ENCODE results near the gene PTPN14. TPM values are rescaled to one million over a fixed set of nuclear protein-coding genes. Genes with fewer than 3 reads are reported as not detected.

PTPN14 gene
- total RNA-seq, 1 experiment from 2014 or later = 209 TPM

- Histone ChIP-seq H3K27ac (ENCODE audit: low read length) (peak overlapping the region; percentile 93), H3K27me3 (ENCODE audit: control insufficient read depth, insufficient read depth, low read length) (no peaks in the 10 kb centered on the region), H3K36me3 (ENCODE audit: control insufficient read depth, insufficient read depth, low read length) (no peaks in the 10 kb centered on the region), H3K4me3 (ENCODE audit: low read depth in 2 of 2, low read length in 2 of 2) (peak overlapping the region; percentile 6 to 22; a peak in 3 of 4 replicates), H3K4me1 (ENCODE audit: control insufficient read depth, insufficient read depth, low read length) (peaks cover 96% of the 10 kb centered on the region), H3K9me3 (ENCODE audit: control insufficient read depth, insufficient read depth, low read depth, low read length) (no peaks in the 10 kb centered on the region)
- DNase-seq (ENCODE audit: low read depth, low spot score) (no peak), ATAC-seq (no peak)
- intact Hi-C loops (cut with micrococcal nuclease; ENCODE audit: unreplicated experiment) = no loop called here
- TF ChIP-seq, protein P1, sequence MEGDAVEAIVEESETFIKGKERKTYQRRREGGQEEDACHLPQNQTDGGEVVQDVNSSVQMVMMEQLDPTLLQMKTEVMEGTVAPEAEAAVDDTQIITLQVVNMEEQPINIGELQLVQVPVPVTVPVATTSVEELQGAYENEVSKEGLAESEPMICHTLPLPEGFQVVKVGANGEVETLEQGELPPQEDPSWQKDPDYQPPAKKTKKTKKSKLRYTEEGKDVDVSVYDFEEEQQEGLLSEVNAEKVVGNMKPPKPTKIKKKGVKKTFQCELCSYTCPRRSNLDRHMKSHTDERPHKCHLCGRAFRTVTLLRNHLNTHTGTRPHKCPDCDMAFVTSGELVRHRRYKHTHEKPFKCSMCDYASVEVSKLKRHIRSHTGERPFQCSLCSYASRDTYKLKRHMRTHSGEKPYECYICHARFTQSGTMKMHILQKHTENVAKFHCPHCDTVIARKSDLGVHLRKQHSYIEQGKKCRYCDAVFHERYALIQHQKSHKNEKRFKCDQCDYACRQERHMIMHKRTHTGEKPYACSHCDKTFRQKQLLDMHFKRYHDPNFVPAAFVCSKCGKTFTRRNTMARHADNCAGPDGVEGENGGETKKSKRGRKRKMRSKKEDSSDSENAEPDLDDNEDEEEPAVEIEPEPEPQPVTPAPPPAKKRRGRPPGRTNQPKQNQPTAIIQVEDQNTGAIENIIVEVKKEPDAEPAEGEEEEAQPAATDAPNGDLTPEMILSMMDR (IDR thresholded peaks at IDR 0.05) = no peak
- TF ChIP-seq TCF7L2 (IDR thresholded peaks at IDR 0.05; ENCODE audit: low read depth, low read length) = peak; percentile 72
- TF ChIP-seq SIN3A (IDR thresholded peaks at IDR 0.05; ENCODE audit: borderline replicate concordance, insufficient read depth, low read depth, low read length) = no peak
- peak; percentile 25; the same call in 1 of the 2 replicates for TF ChIP-seq POLR2AphosphoS5 (IDR thresholded peaks at IDR 0.05; ENCODE audit: low read depth, low read length)
- TF ChIP-seq REST (IDR thresholded peaks at IDR 0.05; ENCODE audit: insufficient read depth in 1 of 2, low read depth in 2 of 2, low read length in 1 of 2) = no peak
- no TSS peak for BruUV-seq (replicated peaks)
- CTCF ChIA-PET = no interaction called here
- POLR2A ChIA-PET = interaction anchor here (0.8 to 1.6 kb wide), 2 partner anchors 35 to 78 kb away, joined by 3 to 5 read pairs; partner anchors contain the start of gene PTPN14
- in situ Hi-C loops (cut with HindIII; ENCODE audit: low pct_unique_long_range_greater_than_20kb, low sequenced_read_pairs) = no loop called here
Measured at GRCh38 chr1:214516434-214517326, 34.7 kb downstream of the PTPN14 start.

DNA sequence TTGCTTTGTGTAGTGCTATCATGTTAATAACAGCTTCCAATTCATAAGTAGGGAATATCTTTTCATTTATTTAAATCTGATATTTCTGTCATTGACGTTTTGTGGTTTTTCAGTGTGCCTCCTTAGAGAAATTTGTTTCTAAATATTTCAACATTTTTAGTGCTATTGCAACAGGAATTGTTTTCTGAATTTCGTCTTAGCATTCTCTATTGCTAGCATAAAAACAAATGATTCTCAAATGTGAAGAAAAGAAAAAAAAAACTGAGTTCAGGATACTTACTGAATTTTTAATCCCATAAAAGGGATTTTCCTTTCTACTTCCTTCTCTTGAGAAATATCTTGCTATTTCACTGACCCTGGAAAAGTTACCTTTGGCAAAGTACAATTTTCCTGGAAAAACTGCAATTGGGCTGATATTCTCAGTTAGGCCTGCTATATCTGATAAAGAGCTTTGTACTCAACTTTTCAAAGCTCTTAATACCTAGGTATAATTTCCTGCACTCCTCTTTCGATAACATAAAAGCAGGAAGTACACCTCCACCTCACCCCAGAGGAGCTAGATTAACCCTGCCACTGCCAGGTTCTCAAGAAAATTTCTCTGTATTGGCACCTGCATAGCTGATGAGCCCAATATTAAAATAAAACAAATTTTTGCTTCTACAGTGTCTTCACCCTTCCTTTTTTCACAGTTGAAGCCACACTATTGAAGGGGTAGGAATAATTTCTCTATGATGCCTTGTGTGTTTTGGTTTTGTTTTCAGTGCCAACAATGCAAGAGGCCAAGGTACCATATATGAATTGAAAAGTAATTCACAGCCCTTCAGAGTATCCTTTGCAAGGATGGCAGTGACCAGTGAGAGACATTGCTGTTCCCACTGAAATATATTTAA lies 35.6 kb downstream of the PTPN14 start:
- no peak for ATAC-seq
- DNase-seq (ENCODE audit: low read depth, low spot score) = no peak
- Histone ChIP-seq H3K9me3 (ENCODE audit: control insufficient read depth, insufficient read depth, low read depth, low read length) (no peaks in the 10 kb centered on the region), H3K27me3 (ENCODE audit: control insufficient read depth, insufficient read depth, low read length) (no peaks in the 10 kb centered on the region), H3K36me3 (ENCODE audit: control insufficient read depth, insufficient read depth, low read length) (no peaks in the 10 kb centered on the region), H3K4me3 (ENCODE audit: low read depth in 2 of 2, low read length in 2 of 2) (peak overlapping the region; percentile 6 to 22; a peak in 3 of 4 replicates), H3K4me1 (ENCODE audit: control insufficient read depth, insufficient read depth, low read length) (peaks cover 87% of the 10 kb centered on the region), H3K27ac (ENCODE audit: low read length) (peak overlapping the region; percentile 93)
- ChIA-PET CTCF (interaction anchor here (0.6 kb wide), 1 partner anchor 8 kb away, joined by 4 read pairs; no protein-coding TSS in a partner anchor), POLR2A (interaction anchor here (0.8 to 1.6 kb wide), 2 partner anchors 36 to 77 kb away, joined by 3 to 5 read pairs; partner anchors contain the start of gene PTPN14)
- in situ Hi-C loops (cut with HindIII; ENCODE audit: low pct_unique_long_range_greater_than_20kb, low sequenced_read_pairs) = no loop called here
- no peak for TF ChIP-seq REST (IDR thresholded peaks at IDR 0.05; ENCODE audit: insufficient read depth in 1 of 2, low read depth in 2 of 2, low read length in 1 of 2)
- no peak for TF ChIP-seq TCF7L2 (IDR thresholded peaks at IDR 0.05; ENCODE audit: low read depth, low read length)
- no peak for TF ChIP-seq POLR2AphosphoS5 (IDR thresholded peaks at IDR 0.05; ENCODE audit: low read depth, low read length)
- TF ChIP-seq, protein P1 (IDR thresholded peaks at IDR 0.05) = no peak
- no peak for TF ChIP-seq SIN3A (IDR thresholded peaks at IDR 0.05; ENCODE audit: borderline replicate concordance, insufficient read depth, low read depth, low read length)
- BruUV-seq (replicated peaks) = no TSS peak
- intact Hi-C loops (cut with micrococcal nuclease; ENCODE audit: unreplicated experiment) = no loop called here

All from Panc1 (cell line).